GM12878 (cell line): ENCODE results near the gene PTPRD. TPM values are rescaled to one million over a fixed set of nuclear protein-coding genes. Genes with fewer than 3 reads are reported as not detected.

Source experiments
- ATAC-seq: fragments of 200-7000 bp; cut with Tn5 transposase; 3 replicates; pipeline ENCODE4 v1.9.1; 2020; ENCODE audit warnings: mild to moderate bottlenecking, moderate library complexity
- BruUV-seq: library from RNA; stranded (reverse); fragments of 400-500 nt; replicated peaks from 2 replicates; lab custom pipeline; 2021; lab: Mats Ljungman, UMichigan
- CTCF ChIA-PET: fragments of 300-600 bp; sonication (Branson Sonifier 250); formaldehyde crosslinking; extraction: SDS; loops from one replicate; lab custom pipeline; 2021; ENCODE audit warnings: inconsistent platforms; lab: Yijun Ruan, JAX
- POLR2A ChIA-PET: fragments of 350-600 bp; formaldehyde crosslinking; extraction: SDS; loops from one replicate; lab custom pipeline; 2021; ENCODE audit warnings: inconsistent platforms; lab: Charles Lee
- RAD21 ChIA-PET: fragments of 300-600 bp; sonication (Branson Sonifier 250); formaldehyde crosslinking; loops from one replicate; lab custom pipeline; 2023; ENCODE audit warnings: antibody characterized with exemption; ENCODE audit not compliant: unreplicated experiment; lab: Charles Lee
- SMC1A ChIA-PET: fragments of 300-600 bp; sonication (Branson Sonifier 250); formaldehyde crosslinking; loops from one replicate; lab custom pipeline; 2023; ENCODE audit not compliant: unreplicated experiment, uncharacterized antibody; lab: Charles Lee
- DNase-seq: peaks from one replicate; pipeline ENCODE4 v3.0.0-alpha.2; 2011; ENCODE audit warnings: low read depth, low spot score
- FAIRE-seq: peaks from 3 replicates; lab custom pipeline; 2011; peaks lifted over from hg19 to GRCh38; lab: Jason Lieb, UNC
- H2AFZ ChIP-seq: 2 replicates; pipeline ENCODE4 v1.6.0; 2011; ENCODE audit warnings: low read depth, low read length, control low read depth; ENCODE audit not compliant: control insufficient read depth
- H3K27ac ChIP-seq: 2 replicates; pipeline ENCODE4 v1.5.1; 2011; ENCODE audit warnings: control low read depth; ENCODE audit not compliant: control insufficient read depth, insufficient read depth
- H3K27me3 ChIP-seq, 2 experiments: replicated peaks in 1 of 2; 2 replicates each; pipeline versions ENCODE4 v1.6.0 to v1.6.1; 2011; ENCODE audit warnings: low read length in 1 of 2; ENCODE audit not compliant: control insufficient read depth in 2 of 2, insufficient read depth in 2 of 2
- H3K36me3 ChIP-seq, 2 experiments: 2 replicates each; pipeline ENCODE4 v1.5.1; 2011; ENCODE audit warnings: low read length in 1 of 2; ENCODE audit not compliant: control insufficient read depth in 2 of 2, insufficient read depth in 2 of 2
- H3K4me1 ChIP-seq: 2 replicates; pipeline ENCODE4 v1.6.1; 2011; ENCODE audit warnings: mild to moderate bottlenecking, low read length, moderate library complexity, mixed read lengths; ENCODE audit not compliant: control insufficient read depth, insufficient read depth
- H3K4me2 ChIP-seq: 2 replicates; pipeline ENCODE4 v1.6.0; 2011; ENCODE audit warnings: control low read depth; ENCODE audit not compliant: control insufficient read depth, insufficient read depth
- H3K4me3 ChIP-seq: fragments of 200-600 bp; sonication (generic); 2 replicates; pipeline ENCODE4 v1.5.1; 2016
- H3K79me2 ChIP-seq: 2 replicates; pipeline ENCODE4 v1.6.0; 2011; ENCODE audit warnings: low read length; ENCODE audit not compliant: control insufficient read depth, insufficient read depth
- H3K9ac ChIP-seq: 2 replicates; pipeline ENCODE4 v1.8.0; 2011; ENCODE audit warnings: low read length, control low read depth, mixed read lengths; ENCODE audit not compliant: control insufficient read depth, insufficient read depth
- H3K9me3 ChIP-seq: replicated peaks from 3 replicates; pipeline ENCODE4 v1.5.1; 2011; ENCODE audit warnings: mild to moderate bottlenecking, low read length; ENCODE audit not compliant: control insufficient read depth, insufficient read depth
- H4K20me1 ChIP-seq: 2 replicates; pipeline ENCODE4 v1.6.0; 2011; ENCODE audit not compliant: control insufficient read depth, insufficient read depth
- BRCA1 ChIP-seq: IDR thresholded peaks from 2 replicates; pipeline ENCODE4 v1.6.1; 2011; ENCODE audit warnings: low read depth, low read length, improper control_type of control experiment
- CHD2 ChIP-seq: IDR thresholded peaks from 2 replicates; pipeline ENCODE4 v1.6.1; 2011; ENCODE audit warnings: low read depth, low read length, improper control_type of control experiment, borderline replicate concordance
- EZH2 ChIP-seq: IDR thresholded peaks from 2 replicates; pipeline ENCODE4 v1.6.1; 2012; ENCODE audit warnings: low read depth, mild to moderate bottlenecking, control low read depth, inconsistent platforms, low read length, borderline replicate concordance; ENCODE audit not compliant: control insufficient read depth
- JUNB ChIP-seq: IDR thresholded peaks from 2 replicates; pipeline ENCODE4 v1.6.1; 2016; ENCODE audit warnings: antibody characterized with exemption, mild to moderate bottlenecking
- MAX ChIP-seq: IDR thresholded peaks from 2 replicates; pipeline ENCODE4 v1.6.1; 2012; ENCODE audit warnings: low read depth, low read length, improper control_type of control experiment
- MYC ChIP-seq: IDR thresholded peaks from 2 replicates; pipeline ENCODE4 v1.6.1; 2011; ENCODE audit warnings: mild to moderate bottlenecking, low read length, moderate library complexity, inconsistent platforms; ENCODE audit not compliant: insufficient read depth, insufficient replicate concordance, insufficient read length, severe bottlenecking
- NRF1 ChIP-seq: conservative IDR thresholded peaks from 2 replicates; pipeline ENCODE4 v1.6.1; 2011; ENCODE audit warnings: mild to moderate bottlenecking, low read depth, low read length, improper control_type of control experiment
- PRDM15 ChIP-seq: fragments of 450-650 bp; formaldehyde crosslinking; IDR thresholded peaks from 2 replicates; pipeline ENCODE4 v1.4.0; 2020; ENCODE audit warnings: mild to moderate bottlenecking, moderate library complexity
- RBBP5 ChIP-seq: fragments of 200-600 bp; sonication (generic); conservative IDR thresholded peaks from 2 replicates; pipeline ENCODE4 v1.6.1; 2016
- SIX5 ChIP-seq: IDR thresholded peaks from 2 replicates; pipeline ENCODE4 v1.6.1; 2011; ENCODE audit warnings: mild to moderate bottlenecking, low read depth, low read length, moderate library complexity; ENCODE audit not compliant: severe bottlenecking
- SUZ12 ChIP-seq: fragments of 200-600 bp; sonication (generic); IDR thresholded peaks from one replicate; pipeline ENCODE4 v1.6.1; 2018; ENCODE audit warnings: antibody characterized with exemption, mild to moderate bottlenecking; ENCODE audit not compliant: unreplicated experiment
- YBX1 ChIP-seq: fragments of 450-650 bp; IDR thresholded peaks from 2 replicates; pipeline ENCODE4 v1.6.1; 2016; ENCODE audit warnings: antibody characterized with exemption
- ZNF384 ChIP-seq: IDR thresholded peaks from 2 replicates; pipeline ENCODE4 v1.6.1; 2012; ENCODE audit warnings: low read depth, mild to moderate bottlenecking, low read length, improper control_type of control experiment, borderline replicate concordance
- WGBS: methylation state at CpG from one replicate; pipeline ENCODE4 v1.1.6; 2016; ENCODE audit warnings: low lambda C conversion rate; ENCODE audit not compliant: insufficient replicate concordance, insufficient coverage; ENCODE audit errors: missing lambda C conversion rate; 5-methylcytosine and 5-hydroxymethylcytosine counted together
- in situ Hi-C: fragments of 300-500 bp; cut with MboI; formaldehyde crosslinking; loops from 9 replicates; pipeline ENCODE4 v1.14.3; 2018; ENCODE audit warnings: mixed read lengths
- intact Hi-C: fragments of 100-400 bp; cut with micrococcal nuclease; formaldehyde crosslinking; loops from one replicate; pipeline ENCODE4 v1.14.2; 2022; ENCODE audit not compliant: unreplicated experiment
- polyA plus RNA-seq, 11 experiments: library from polyadenylated mRNA; depleted of rRNA in 4 of 11; unstranded in 6 of 11; stranded (reverse) in 5 of 11; fragments of >200 nt; fragmentation: Nextera tagmentation in 4 of 11; fragmentation: Illumina TruSeq in 1 of 11; extraction: Ambion mirVana in 4 of 11; extraction: Trizol in 1 of 11; gene quantifications; 1 replicate in 1 of 11; 2 replicates in 10 of 11; pipeline versions ENCODE4 v1.2.1 to v1.2.3, GENCODE V29; 2011 to 2016; ENCODE audit warnings: inconsistent platforms in 2 of 11, missing spikeins in 2 of 11, low read depth in 1 of 11
- total RNA-seq, 4 experiments: library from RNA; depleted of rRNA in 3 of 4; stranded (reverse); fragments of >200 nt in 3 of 4; fragmentation: Illumina TruSeq in 1 of 4; extraction: Trizol in 1 of 4; gene quantifications; 2 replicates each; pipeline versions ENCODE4 v1.2.1 to v1.2.3, GENCODE V29; 2013 to 2021

Gene PTPRD
- total and polyA plus RNA-seq, 10 of the 15 experiments (the other 5 are each of a cell fraction or from before 2014, with no cell fraction given) = under 0.01 to 0.05 (median 0.01) TPM; not detected in 7

GRCh38 chr9:9556865-9557803, 1055.7 kb downstream of the PTPRD start:
- Histone ChIP-seq H3K36me3 (no peaks in the 10 kb centered on the region; a peak in 1 of 4 replicates), H3K4me1 (no peaks in the 10 kb centered on the region), H3K4me3 (no peak overlapping the region), H3K9ac (no peak overlapping the region), H3K4me2 (no peak overlapping the region), H3K9me3 (no peaks in the 10 kb centered on the region), H4K20me1 (no peaks in the 10 kb centered on the region), H3K79me2 (no peaks in the 10 kb centered on the region), H2AFZ (no peak overlapping the region), H3K27me3 (no peaks in the 10 kb centered on the region), H3K27ac (no peak overlapping the region)
- ChIA-PET SMC1A (no interaction called here), POLR2A (no interaction called here), RAD21 (no interaction called here), CTCF (no interaction called here)
- 13% methylated on average over 4 of the region's 4 CpGs for WGBS
- in situ Hi-C loops = no loop called here
- FAIRE-seq = no peak
- ATAC-seq = no peak
- intact Hi-C loops = no loop called here
- no peak for DNase-seq
- TF ChIP-seq EZH2 (no peak), PRDM15 (CRISPR knock-in tag) (no peak), SUZ12 (no peak), CHD2 (no peak), MAX (no peak), SIX5 (no peak), NRF1 (no peak), BRCA1 (no peak), MYC (no peak), YBX1 (no peak), JUNB (no peak), RBBP5 (no peak), ZNF384 (no peak)
- BruUV-seq = no TSS peak
